Activated T-cell treated with anti-CD3 and anti-CD28 coated beads, Interleukin-2, amount 50 U/mL, for 48 hours (primary cell): ENCODE data around the gene COL17A1.

Experiments used
- DNase-seq, 2 experiments: peaks; one replicate each; pipeline ENCODE4 v3.0.0-alpha.2; 2020

COL17A1 gene

DNA sequence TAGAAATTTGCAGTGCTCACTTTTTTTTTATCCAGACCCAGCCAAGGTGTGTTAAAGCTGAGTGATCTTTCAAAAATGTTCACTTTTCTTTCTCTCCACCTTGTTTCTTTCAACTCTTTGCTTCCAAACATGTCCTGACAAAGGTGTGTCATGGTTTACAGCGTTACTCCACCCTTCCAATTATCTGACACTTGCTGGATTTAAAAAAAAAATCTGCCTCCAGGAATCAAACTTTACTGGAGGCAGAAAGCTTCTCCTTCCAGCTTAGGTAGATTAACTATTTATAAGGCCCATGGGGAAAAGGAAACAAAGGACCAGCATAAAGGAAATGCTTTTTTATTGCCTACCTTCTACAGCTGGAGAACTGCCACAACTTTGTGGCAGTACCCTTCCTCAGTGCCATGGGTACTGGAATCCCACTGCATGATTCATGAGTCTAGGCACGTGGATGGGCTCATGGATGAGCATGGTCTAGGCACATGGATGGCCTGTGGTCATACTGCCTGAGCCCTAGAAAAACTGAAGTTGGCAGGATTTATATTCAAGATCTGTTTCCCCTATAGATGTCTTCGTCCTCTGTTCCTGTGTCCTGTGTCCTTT lies at the start of gene COL17A1:
Gene COL17A1 (minus strand): TSS at position 80 of the 600 bp plus-strand sequence. CDS start 5,207 bp downstream, outside the sequence.
- no peak for DNase-seq

GRCh38 chr10:104130041-104130440 lies 44.4 kb upstream of the COL17A1 start:
- DNase-seq, result no peak

- DNase-seq, result no peak
Measured at GRCh38 chr10:104128214-104128613, 42.5 kb upstream of the COL17A1 start.

DNA sequence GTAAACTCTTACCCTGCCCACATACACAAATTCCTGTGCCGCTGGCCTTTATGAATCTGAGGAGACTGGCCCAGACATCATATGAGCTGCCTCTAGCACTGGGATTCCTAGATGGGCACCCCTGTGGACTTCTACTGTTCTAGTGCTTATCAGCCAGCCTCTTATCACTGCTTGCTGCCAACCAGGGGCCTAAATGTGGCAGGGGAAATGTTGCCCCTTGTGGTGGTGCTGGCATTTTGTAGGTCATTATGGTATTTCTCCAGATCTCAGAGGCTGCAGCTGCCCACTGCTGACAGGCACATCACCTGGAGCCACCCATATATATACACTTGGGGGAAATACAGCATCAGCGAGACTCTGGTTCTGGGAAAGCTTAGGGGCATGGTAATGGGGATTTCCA lies 41.7 kb upstream of the COL17A1 start:
- DNase-seq, result peak; percentile 25 to 26

- DNase-seq, result no peak
Measured at GRCh38 chr10:104123397-104123796, 37.7 kb upstream of the COL17A1 start.

DNA sequence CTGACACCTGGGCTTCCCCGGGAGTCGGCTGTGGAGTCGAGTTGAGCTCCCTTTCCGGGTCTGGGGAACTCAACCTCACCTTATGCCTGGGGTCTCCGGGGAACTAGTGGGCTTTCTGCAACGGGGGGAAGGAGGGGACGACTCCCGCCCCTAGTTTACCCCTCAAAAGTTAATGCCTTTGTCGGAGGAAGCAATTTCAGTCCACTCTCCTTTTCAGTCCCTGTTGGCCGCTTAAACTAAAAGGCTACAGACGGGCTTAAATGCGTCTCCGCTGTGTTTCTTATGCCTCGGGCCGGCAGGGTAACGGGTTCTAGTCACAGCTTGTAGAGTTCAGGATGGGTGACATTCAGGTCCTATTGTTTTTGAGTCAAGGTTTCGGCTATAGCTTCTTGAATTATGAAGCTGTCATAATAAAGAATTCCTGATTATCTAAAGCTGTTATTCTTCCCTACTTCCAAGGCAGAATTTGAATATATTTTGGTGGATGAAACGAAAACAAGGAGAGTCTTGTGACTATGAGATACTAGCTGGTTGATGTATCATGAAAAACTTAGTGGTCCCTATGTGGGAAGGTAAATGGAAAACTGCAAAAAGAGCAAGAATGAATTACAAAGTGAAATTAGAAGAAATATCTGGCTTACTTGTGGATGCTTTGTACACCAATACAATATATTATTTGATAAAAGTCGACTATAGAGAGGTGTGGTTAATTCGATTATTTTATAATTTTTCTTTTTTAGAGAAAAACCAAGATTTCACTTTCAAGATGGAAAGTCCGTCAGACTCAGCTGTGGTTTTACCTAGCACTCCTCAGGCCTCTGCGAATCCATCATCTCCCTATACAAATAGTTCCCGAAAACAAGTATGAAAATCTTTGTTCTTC lies 36.8 kb upstream of the COL17A1 start:
- no peak for DNase-seq

GRCh38 chr10:104121485-104122224 lies 36.0 kb upstream of the COL17A1 start, which contains the start of gene SFR1:
Gene SFR1 (plus strand): TSS chr10:104122171. CDS start chr10:104122184, 13 bp downstream.
- DNase-seq, result peak; percentile 99 to 100

DNA sequence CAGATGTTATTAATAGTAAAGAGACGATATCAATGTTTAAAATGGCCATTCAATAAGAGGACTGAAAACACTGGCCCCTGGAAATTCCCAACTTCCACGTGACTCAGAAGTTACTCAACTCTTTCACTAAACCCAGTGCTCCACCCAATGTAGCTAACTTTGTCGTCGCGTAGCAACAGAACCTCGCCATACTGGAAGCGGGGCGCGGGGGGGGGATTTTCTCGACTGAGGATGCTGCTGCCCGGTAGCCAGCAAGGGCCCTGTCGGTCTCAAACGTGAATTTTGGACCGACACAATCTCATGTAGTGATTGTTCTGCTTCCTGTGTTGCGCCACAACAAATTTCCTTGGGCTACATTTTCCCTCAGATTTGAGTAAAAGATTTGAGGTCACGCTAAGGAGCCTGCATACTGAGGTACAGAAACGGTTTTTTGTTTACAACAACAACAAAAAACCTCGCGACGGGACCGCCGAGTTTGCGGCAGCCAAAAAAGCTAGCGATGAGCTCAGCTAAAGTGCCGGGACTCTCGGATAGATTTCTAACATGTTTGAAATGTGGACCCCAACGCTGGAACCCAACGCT lies 35.3 kb upstream of the COL17A1 start:
- peak; percentile 77 for DNase-seq

- DNase-seq, result no peak
Measured at GRCh38 chr10:104120512-104120902, 34.8 kb upstream of the COL17A1 start.

- no peak for DNase-seq
Measured at GRCh38 chr10:104119996-104120395, 34.3 kb upstream of the COL17A1 start.

DNA sequence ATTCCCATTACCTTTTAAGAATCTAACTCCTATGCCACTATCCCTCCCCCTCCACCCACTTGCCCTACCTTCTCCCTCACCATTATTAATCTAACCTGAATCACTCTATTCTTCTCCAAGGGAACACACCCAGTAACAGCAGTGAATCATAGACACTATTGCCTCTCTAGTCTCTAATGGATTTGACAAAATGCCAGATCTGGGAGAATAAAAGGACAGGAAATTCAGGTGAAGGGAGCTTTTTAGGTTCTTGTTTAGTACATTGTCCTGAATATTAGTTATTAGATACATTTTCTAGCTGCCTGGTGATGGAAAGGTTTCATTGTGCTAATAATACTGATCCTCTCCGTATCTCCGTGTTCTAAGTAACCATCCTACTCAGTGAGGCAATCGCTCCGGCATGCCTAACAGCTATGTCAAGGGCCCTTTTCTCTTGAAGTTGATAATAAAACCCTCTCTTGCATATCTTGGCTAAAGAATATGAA lies 32.2 kb upstream of the COL17A1 start:
- DNase-seq, result no peak

DNA sequence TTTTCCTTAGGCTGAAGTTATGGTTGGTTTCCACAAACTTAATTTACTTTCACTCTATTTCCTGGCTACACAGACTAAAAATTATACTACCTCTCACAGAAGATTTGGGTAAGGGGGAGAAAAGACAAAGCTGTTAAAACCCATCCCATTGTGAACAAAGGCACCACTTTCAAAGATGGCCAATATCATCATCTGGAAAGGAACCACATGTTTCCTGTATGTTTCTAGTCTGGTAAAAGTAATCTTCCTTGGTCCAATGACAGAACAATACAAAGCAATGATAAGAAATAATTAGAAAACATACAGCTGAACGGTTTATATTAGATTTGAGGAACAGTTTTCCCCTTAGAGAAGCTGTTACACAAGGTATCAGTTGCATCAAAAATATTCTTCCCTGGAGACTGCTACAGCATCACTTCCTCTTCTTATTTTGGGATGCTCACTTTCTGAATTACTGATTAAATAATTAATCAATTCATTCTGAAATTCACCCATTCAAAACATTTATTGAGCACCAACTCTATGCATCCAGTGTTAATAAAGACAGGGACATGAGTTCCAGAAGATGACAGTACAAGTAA lies 27.8 kb upstream of the COL17A1 start:
- DNase-seq, result no peak

DNA sequence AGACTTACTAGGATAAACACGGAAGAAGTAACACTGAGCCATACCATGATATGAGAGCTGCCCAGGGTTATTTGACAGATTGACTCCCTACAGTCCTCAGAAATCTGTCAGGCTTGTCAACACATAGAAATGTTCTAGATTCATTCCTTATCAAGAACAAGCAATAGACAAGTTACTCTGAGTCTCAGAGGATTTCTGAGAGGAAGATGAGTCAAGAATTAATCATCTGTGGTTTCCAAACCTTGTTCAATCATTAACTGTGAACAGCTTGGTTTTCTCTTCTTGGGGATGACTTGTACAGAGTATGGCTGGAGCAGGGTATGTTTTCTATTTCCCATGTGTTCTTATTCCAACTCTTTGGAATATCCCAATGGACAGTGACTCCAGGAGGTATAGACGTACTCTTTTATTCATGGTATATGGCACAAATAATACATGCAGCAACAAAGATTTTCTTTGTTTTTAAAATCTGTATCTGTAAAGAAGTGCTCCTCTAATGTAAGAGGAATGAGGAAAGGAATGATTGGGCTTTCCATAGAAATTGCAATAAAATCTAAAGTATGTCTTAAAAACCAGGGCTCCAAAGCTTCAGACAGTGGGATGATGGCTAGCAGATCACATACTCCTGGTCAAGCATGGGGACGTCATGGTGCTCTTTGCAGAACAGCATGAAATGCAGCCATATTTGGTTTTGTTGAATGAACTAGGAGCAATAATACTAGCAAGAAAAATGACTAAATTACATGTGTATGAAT lies 24.4 kb upstream of the COL17A1 start:
- no peak for DNase-seq

DNA sequence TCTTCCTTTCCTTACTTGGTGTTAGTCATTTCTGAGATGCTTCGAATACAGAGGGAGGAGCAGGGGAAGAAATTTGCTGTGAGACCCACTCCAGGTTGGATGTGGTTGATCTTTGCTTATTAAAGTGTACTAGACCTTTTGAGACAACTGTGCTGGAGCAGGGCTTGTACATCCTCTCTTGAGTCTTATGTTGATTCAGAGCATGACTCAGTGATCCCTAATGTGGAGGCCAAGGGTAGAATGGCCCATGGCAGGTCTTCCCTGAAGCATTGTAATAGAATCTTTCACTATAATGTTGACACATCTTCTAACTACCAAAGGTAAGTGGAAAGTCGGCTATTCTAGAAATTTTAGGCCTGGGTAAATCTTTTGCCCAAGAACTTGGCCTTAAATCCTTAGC lies 19.2 kb upstream of the COL17A1 start:
- DNase-seq, result no peak

DNA sequence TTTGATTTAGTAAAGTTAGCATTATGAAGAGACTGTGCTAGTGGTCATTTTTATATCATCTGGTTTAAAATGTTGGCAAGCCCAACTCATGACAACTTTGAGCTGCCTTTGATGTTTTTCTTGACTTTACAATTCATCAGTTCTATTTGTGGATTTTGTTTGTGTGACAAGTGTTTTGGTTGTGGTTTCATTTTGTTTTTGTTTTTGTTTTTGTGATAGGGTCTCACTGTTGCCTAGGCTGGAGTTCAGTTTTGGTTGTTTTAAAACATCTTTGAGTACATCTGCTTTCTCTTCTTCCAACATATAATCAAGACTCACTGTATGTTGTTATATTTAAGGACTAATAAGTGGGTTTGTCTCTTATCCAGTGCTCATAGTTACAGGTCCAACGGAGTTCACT lies 18.7 kb upstream of the COL17A1 start:
- no peak for DNase-seq

GRCh38 chr10:104103956-104104355 lies 18.3 kb upstream of the COL17A1 start:
- no peak for DNase-seq

- no peak for DNase-seq
Measured at GRCh38 chr10:104101902-104102301, 16.2 kb upstream of the COL17A1 start.

DNA sequence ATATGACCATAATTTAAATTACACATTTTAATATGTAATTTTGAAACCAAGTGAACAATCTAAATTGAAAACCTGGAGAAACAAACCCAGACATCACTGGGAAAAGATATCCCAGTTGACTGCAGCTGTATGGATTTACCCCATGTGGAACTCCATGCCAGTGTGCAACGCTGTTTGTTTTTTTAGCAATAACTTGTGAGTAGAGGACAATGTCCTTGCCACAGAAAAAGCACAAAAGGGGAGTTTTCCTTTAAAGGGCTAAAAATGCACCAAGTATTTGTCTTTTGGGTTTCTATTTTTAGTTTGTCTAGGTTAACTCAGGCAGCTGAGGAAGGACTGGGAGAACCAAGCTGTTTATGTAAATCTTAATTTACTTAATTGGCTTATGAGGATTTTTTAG lies 15.1 kb upstream of the COL17A1 start:
- no peak for DNase-seq

DNA sequence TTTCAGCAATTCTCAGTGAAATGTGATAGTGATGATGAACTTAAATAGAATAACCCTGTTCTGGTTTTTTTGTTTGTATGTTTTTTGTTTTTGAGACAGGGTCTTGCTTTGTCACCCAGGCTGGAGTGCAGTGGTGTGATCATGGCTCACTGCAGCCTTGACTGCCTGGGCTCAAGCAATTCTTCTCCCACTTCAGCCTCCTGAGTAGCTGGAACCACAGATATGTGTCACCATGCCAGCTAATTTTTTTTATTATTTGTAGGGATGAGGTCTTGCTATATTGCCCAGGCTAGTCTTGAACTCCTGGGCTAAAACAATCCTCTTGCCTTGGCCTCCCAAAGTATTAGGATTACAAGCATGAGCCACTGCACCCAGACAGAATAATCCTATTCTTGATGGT lies 14.3 kb upstream of the COL17A1 start:
- no peak for DNase-seq

DNA sequence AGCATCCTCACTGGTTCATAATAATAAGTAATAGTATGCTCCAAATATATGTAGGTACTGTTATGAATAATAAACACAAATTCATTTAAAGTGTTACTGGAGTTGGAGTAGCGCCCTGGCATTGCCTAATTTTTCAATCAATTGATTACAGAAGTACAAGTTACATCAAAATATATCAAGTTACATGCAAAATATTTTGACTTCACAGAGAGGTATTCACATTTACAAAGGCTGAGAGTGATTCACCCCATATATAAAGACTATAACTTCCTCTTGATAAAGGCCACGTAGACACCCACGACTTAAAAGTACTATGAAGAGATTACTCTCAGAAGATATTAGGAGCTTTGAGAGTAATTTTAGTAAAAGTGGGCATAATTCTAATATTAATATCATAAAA lies 13.6 kb upstream of the COL17A1 start:
- no peak for DNase-seq

DNA sequence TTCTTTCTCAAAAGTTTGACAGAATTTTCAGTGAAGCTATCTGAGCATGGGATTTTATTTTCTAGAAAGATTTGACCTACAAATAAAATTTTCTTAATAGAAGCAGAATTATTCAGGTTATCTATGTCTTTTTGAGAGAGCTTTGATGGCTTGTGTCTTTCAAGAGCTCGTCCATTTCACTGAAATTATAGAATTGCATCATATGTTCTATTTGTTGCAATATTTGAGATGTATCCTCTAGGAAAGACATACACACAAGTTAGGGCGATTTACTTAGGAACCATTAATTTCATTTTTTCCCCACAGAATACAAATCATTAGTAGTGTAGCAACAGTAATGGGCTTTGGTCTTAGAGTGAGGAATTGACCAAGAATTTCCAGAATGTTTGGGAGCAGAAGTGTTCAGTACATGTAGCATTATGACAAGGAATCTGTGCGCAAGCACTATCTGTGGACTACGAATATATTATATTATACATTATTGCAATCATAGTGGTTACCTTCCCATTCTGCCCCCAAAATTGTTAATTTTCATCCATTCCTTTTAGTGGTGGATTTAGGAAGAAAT lies 12.8 kb upstream of the COL17A1 start:
- DNase-seq, result no peak

DNA sequence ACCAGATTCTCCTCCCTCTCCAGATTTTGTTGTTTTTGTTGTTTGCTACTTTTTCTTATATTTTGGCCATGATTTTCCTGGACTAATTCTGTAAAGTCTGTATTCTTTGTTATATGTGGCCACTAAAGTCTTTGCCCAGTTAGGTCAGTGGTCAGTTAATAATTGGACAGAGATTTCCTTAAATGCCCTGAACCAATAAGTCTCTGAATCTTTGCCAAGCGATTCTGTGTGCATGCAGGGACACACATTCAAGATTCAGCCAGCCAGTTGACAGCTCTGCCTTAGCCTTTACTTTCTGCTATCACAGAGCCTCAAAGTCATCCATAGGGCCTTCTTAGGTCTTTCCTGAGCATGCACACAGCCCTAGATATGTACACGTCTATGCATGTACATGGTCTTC lies 11.0 kb upstream of the COL17A1 start:
- no peak for DNase-seq
